RKO (cell line): ENCODE measurements around the gene RMP24.
"Not testable (repeated sequence)": the region's sequence is repeated elsewhere in the genome, so short reads cannot be mapped to it uniquely, and the experiment has no call there.

ENCODE experiments used
- DNase-seq: peaks from one replicate; pipeline ENCODE4 v3.0.0-alpha.2; 2016; ENCODE audit warnings: low spot score

RMP24 gene

GRCh38 chr18:35972197-35973000 lies at the start of gene RMP24:
Gene RMP24, plus strand, starts transcription at chr18:35972679.
- DNase-seq = peak; percentile 94

DNA sequence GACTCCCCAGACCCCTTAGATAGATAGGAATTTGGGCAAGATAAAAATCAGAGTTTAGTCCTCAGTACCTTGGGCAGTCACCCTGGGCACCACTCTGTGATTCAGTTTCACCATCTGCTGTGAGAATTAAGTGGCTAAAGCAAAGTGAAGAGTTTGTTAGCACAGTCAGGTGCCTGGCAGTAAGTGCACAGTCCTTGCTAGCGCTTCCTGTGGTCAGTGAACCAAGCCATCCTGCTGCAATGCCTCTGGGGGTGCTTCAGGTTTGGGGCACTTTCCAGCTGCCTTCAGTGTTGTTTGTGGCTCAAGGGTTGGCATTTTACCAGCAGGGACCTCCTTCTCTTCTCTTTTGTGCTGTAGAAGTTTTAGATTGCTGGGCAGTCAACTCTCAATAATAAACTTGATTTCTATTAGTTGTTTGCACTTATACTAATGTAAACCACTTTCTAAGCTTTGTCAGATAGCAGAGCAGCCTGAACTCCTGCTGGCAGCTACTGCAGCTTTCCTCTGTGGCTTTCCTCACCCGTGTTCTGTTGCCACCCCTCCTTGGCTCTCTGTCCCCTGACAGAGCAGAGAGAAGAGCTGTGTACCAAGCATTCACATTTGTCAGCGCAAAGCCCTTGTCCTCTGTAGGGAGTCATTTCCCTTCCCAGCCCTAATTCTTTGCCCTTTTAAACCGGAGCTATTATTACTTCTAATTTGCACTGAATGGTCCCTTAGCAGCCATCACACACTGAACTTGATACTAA lies 48.4 kb upstream of the RMP24 start:
- DNase-seq = no peak

DNA sequence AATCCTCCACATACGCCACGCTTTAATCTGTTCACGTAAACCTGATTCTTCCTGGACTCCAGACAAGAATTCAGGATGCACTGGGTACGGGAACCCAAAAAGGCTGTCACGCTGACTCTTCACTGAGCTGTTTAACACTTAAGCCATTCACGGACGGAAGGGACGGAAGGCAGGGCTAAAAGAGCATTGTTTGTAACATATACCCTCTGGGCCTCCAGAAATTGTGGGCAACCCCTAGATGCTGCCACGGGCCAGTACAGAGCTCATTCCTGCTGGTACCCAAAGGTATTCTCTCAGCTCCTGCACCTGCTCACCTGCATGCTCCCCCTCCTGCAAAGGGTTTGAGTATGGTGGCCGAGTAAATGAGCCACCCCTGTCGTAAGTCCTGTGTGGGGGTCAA lies 45.6 kb upstream of the RMP24 start:
- no peak for DNase-seq

- DNase-seq = no peak
Measured at GRCh38 chr18:35927430-35927829, 45.0 kb upstream of the RMP24 start.

- peak; percentile 59 for DNase-seq
Measured at GRCh38 chr18:35933982-35934381, 38.5 kb upstream of the RMP24 start.

- no peak for DNase-seq
Measured at GRCh38 chr18:35934891-35935290, 37.6 kb upstream of the RMP24 start.

- no peak for DNase-seq
Measured at GRCh38 chr18:35935805-35936204, 36.7 kb upstream of the RMP24 start.

DNA sequence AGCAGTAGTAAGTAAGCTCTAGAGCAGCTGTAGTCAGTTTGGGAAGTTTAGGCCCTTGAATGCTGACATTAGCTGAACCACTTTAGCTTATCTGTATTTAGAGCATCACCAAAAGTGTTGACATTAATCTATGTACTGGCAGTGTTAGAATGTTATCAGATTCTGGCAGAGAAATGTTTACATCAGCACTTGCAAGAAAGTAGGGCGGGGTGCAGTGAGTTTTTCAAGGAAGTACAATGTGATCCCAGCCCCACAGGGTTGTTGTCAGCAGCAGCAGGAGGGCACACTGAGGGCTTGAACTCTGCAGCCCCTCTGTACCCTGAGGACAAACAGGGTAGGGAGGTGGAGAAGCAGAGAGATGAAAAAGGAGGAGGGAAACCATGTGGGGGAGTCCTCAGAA lies 35.5 kb upstream of the RMP24 start:
- no peak for DNase-seq

DNA sequence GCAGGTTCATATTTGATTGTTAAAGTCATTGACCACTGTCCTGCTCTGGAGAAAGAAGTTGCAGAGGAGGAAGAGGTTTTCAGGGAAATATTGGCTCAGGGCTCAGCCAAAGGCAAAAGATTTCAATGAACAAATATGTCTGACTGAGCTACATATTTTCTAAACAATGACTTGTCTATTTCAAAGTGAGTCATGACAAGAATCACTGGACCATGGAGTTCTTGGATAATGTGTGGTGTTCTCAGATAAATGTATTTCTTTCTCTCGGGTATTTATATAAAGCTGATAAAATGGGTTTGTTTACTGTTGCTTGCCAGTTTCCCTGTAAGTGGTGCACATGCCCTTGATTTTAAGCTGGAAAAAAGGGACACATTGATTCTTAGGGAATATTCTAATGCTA lies 34.3 kb upstream of the RMP24 start:
- peak; percentile 5 for DNase-seq

DNA sequence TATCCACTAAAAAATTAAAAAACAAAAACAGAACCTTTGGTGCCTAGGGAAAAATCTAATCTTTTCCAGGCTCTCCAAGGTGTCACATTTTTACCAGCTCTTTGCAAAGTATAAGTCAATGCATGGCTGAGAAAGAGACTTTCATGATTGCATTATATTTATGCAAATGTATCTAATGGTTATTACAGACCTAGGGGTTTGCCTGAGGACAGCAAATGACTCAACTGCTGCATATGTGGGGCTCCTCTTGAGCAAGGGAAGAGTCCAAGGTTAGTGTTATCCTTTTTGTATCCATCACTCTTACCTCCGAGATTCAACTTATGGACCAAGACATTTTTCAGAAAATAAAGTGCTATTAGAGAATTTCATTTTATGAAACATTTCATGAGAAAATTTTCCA lies 33.9 kb upstream of the RMP24 start:
- no peak for DNase-seq

DNA sequence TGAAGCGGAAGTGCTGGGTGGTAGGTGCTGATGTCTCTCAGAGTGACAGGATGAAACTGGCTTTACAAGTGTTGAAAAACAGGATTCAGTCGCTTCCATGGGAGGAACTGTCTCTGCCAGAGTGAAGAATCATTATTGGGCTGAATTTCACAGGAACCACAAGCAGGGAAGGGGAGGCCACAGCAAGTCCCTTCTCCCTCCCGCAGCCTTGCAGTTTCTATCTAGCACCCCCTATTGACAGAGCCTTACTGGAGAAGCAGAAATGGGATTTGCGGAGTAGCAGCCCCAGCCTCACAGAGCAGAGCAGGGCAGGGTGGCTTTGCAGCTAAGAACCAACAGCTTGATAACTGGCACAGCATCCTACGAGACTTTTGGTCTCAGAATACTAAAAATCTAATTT lies 33.3 kb upstream of the RMP24 start:
- no peak for DNase-seq

DNA sequence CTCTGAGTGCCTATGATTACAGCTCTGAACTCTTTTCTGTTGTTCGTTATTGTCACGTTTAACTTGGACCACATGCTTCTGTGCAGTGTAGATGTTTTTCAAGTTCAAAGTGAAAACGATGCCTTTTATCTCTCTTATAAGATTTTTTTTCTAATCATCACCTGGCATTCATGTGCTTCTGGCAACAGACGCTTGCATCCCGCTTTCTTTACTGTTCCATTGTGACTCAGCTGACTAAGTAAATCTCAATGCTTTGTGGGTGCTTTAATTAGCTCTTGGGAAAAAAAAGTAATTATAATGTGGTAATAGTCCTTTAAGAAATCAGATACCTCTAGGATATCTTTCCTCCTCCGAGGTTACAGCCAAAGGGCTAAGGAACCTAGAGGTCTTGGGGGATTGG lies 31.2 kb upstream of the RMP24 start:
- DNase-seq = no peak

DNA sequence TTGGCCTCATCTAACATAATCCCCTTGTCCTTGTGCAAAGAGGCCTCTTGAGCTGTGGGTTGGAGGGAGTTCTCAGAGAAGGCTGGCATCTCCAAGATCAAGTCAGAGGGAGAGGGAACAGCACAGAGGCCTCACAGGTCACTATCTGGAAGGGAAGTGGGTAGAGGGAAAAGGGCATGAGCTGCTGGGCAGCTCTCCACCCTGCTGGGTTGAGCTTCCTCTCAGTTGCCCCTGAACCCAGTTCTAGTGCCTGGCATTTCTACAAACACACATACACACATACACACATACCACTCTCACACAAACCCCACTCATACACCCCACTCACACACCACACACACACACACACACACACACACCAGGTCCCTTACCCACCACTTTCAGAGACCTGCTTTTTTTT lies 30.3 kb upstream of the RMP24 start:
- no peak for DNase-seq

- DNase-seq = no peak
Measured at GRCh38 chr18:35942661-35943060, 29.8 kb upstream of the RMP24 start.

DNA sequence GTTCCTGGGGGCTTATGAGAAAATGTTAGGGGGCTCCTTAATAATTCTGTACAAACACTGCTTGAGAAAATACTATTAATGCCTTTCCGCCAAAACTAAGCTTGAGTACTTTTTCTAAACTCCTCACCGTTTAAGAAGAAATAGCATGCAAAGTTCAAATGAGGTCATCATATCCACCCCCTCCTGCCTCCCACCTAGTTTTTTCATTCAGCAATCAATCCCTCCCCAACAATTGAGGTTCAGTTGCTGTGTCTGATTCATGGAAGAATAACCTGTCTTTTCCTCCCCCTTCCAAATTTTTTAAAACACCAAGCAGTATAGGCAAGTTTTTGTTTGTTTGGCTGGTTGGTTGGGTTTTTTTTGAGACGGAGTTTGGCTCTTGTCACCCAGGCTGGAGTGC lies 24.4 kb upstream of the RMP24 start:
- DNase-seq = no peak

DNA sequence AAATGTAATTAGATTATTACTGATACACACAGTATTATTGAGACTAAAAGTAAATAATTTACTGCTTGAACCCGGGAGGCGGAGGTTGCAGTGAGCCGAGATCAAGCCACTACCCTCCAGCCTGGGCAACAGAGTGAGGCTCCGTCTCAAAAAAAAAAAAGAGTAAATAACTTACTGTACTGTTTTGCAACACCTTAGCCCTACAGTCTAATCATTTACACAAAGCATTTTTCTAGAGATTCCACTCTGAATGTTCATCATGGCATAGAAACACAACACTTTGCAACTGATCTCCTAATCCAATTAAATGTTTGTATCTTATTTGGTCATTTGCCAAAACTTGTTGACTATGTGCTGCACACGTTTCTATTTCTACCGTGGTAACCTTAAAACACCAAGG lies 23.4 kb upstream of the RMP24 start:
- no peak for DNase-seq

GRCh38 chr18:35949903-35950627 lies 22.4 kb upstream of the RMP24 start:
- peak; percentile 47 for DNase-seq

- DNase-seq = no peak
Measured at GRCh38 chr18:35950628-35950982, 21.9 kb upstream of the RMP24 start.

GRCh38 chr18:35953688-35954087 lies 18.8 kb upstream of the RMP24 start:
- no peak for DNase-seq

GRCh38 chr18:35956226-35956625 lies 16.3 kb upstream of the RMP24 start:
- DNase-seq = no peak

DNA sequence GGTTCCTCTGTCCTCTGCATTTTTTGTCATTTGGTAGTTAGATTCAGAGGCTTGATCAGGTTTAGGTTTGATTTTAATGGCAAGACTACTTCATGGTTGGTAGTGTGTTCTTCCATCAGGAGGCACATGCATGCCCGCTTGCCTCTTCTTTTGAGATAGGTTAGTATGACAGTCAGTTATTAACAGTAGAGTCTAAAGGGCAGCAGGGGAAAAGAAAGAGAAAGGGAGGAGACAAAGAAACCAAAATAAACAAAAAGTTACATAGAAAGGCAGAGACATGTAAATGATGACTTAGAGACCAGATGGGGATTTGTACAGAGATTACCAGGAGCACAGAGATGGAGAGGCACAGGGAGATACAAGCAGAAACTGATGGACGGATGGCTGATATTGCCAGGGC lies 10.2 kb upstream of the RMP24 start:
- DNase-seq = no peak

DNA sequence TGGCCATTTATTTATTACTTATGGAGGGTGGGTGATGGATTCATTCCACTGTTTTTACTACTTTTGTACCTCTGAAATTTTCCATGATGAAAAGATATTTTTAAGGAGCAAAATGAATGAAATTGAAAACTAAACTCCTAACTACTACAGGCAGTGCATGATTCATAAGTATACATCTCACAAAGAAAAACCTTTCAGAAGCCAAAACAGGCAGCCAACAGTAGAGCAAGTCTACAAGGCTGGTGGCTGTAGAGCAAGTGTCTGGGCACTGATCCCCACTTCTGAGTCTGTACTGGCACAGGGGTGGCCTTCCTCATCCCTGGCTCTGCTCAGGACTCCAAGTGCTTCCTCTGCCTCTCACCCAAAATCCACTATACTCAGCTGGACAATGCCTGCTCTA lies 8.2 kb upstream of the RMP24 start:
- DNase-seq = no peak

DNA sequence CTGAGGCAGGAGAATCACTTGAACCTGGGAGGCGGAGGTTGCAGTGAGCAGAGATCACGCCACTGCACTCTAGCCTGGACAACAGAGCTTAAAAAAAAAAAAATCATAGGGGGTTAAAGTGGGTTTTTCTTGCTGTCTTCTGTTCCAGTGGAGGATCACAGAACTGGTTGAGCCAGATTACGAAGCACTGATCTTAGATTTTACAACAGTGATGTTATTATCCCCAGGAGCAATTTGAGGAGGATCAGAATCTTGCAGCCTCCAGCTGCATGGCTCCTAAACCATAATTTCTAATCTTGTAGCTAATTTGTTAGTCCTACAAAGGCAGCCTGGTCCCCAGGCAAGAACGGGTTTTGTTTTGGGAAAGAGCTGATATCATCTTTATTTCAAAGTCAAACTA lies 4.6 kb upstream of the RMP24 start:
- not testable (repeated sequence) for DNase-seq
